AG09319 (cell line): ENCODE data around the gene ZNF836.

Experiments
- DNase-seq: peaks from one replicate; pipeline ENCODE4 v3.0.0-alpha.2; 2010; ENCODE audit warnings: low read depth; ENCODE audit errors: extremely low read depth
- CTCF ChIP-seq: IDR thresholded peaks from 2 replicates; pipeline ENCODE4 v1.5.1; 2011; ENCODE audit warnings: low read depth, mild to moderate bottlenecking, inconsistent platforms, low read length, moderate library complexity

The ZNF836 gene

DNA sequence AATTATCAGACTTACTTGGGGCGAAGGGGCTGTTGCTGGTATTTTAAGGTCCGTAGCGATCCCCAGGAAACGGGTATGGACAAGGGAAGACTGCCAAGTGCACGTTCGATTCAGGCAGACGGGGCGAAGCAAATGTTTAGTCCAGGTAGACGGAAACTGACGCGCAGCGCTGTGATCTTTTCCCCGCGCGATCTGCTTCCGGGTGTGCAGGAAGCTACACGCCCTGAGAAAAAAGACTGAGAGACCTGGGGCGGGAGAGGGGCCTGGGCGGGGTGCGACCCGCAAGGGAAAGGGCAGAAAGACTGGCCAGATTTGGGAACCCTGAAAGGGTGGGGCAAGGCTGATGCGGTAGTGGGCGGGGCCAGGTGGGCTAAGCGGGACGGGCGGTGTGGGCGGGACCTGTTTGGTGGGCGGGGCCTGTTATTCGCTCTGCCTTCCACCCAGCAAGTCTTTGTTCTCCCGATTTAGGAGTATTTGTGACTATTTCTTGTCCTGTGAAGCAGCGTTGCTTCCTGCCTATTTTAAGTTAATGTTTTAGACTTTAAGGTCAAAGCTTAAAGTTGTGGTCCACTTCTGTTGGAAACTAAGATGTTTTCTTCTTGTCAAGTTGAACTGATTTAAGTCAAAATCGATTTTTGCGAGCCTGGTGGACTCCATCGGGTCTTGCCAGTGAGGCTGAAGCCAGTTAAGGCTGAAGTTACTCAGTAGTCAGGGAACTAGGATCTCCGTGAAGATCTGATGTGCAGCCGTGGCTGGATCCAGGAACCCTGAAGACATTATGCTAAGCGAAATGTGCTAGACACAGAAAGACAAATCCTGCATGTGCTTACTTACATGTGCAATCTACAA, at the start of gene ZNF836:
Gene ZNF836, minus strand, starts transcription at position 301 of the 849 bp plus-strand sequence. CDS start 3,549 bp downstream, outside the sequence.
- TF ChIP-seq CTCF = no peak
- DNase-seq = peak; percentile 40

- TF ChIP-seq CTCF = no peak
- DNase-seq = no peak
These were observed 49.6 kb upstream of the ZNF836 start for GRCh38 chr19:52221031-52221430.

- TF ChIP-seq CTCF = no peak
- DNase-seq = no peak
These were observed 48.2 kb upstream of the ZNF836 start for GRCh38 chr19:52219611-52220010.

GRCh38 chr19:52217576-52217975, 46.2 kb upstream of the ZNF836 start:
- no peak for DNase-seq
- no peak for TF ChIP-seq CTCF

DNA sequence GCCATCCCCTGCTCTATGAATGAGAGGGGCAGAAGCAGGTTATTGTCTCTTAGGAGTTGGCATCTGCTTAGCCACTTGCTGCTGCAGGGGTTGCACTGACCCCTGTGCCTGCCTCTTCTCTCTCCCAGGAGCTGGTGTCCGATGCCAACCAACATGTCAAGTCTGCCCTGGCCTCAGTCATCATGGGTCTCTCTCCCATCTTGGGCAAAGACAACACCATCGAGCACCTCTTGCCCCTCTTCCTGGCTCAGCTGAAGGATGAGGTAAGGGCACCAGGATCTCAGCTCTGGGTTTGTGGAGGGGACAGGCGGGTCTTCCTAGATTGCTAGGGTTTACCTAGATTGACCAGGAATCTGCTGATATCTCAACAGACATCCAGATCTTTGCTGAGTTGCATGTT, 45.0 kb upstream of the ZNF836 start:
- no peak for TF ChIP-seq CTCF
- no peak for DNase-seq

GRCh38 chr19:52214241-52214640, 42.8 kb upstream of the ZNF836 start:
- TF ChIP-seq CTCF = no peak
- no peak for DNase-seq

DNA sequence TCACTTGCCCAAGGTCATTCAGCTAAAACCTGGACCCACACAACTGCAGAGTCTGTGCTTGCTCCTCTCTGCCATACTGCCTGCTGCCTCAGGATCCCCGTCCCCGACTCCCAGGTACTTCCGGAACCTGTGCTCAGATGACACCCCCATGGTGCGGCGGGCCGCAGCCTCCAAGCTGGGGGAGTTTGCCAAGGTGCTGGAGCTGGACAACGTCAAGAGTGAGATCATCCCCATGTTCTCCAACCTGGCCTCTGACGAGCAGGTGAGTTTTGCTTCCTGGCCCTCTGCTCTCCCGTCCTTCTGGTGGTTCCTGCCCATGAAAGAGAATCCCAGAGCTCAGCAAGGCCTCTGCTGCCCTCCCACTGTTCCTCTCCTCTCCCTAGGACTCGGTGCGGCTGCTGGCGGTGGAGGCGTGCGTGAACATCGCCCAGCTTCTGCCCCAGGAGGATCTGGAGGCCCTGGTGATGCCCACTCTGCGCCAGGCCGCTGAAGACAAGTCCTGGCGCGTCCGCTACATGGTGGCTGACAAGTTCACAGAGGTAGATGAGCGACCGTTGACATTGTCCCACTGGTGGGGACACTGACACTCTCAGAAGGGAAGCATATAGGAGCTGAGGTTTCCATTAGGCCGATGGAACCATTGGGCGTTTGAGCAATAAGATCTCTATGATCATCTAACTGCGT, 41.3 kb upstream of the ZNF836 start:
- DNase-seq = no peak
- no peak for TF ChIP-seq CTCF
